GM18867 (cell line): ENCODE measurements around the gene IL4R.

Source experiments
- ATAC-seq: cut with Tn5 transposase; IDR thresholded peaks from one replicate; pipeline ENCODE4 v1.9.1; 2021; ENCODE audit warnings: mild to moderate bottlenecking, moderate library complexity; ENCODE audit not compliant: unreplicated experiment

IL4R gene

GRCh38 chr16:27353853-27354252 lies 40.1 kb downstream of the IL4R start:
- ATAC-seq = no peak

DNA sequence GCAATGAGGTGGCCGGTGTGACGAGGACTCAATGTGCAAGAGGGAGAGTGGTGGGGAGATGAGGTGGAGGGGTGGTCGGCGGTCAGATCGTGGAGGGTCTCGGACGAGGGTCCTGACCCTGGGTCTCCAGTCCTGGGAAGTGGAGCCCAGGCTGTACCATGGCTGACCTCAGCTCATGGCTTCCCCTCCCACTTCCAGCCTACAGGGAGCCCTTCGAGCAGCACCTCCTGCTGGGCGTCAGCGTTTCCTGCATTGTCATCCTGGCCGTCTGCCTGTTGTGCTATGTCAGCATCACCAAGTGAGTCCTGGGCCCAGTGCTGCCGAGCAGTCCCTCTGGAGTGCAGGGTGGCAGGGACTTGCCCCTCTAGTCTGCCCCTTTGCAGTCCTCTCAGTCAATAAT lies 41.8 kb downstream of the IL4R start:
- ATAC-seq = no peak

DNA sequence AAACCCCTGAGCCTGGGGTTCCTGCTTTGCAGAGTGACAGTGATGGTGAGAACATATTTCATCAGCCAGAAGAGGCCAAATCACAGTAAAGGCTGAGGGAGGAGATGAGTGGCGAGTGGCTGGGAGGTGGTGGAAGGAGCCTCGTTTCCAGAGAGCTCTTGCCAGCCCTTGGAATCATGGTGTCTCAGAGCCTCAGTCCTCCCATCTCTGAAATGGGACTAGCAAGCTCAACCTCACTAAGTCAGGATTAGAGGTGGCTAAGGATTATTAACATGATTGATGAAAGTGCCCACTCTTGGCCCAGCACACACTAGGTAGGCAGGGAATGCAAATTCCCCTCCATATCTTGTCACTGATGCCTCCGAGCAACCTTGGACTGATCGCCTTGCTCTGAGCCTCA lies 43.0 kb downstream of the IL4R start:
- ATAC-seq = no peak

GRCh38 chr16:27359051-27359450 lies 45.3 kb downstream of the IL4R start:
- no peak for ATAC-seq

- ATAC-seq = no peak
These were observed 45.8 kb downstream of the IL4R start for GRCh38 chr16:27359615-27360014.

- no peak for ATAC-seq
These were observed 48.2 kb downstream of the IL4R start for GRCh38 chr16:27361987-27362386.

DNA sequence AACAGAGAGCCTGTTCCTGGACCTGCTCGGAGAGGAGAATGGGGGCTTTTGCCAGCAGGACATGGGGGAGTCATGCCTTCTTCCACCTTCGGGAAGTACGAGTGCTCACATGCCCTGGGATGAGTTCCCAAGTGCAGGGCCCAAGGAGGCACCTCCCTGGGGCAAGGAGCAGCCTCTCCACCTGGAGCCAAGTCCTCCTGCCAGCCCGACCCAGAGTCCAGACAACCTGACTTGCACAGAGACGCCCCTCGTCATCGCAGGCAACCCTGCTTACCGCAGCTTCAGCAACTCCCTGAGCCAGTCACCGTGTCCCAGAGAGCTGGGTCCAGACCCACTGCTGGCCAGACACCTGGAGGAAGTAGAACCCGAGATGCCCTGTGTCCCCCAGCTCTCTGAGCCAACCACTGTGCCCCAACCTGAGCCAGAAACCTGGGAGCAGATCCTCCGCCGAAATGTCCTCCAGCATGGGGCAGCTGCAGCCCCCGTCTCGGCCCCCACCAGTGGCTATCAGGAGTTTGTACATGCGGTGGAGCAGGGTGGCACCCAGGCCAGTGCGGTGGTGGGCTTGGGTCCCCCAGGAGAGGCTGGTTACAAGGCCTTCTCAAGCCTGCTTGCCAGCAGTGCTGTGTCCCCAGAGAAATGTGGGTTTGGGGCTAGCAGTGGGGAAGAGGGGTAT lies 48.9 kb downstream of the IL4R start:
- ATAC-seq = no peak

DNA sequence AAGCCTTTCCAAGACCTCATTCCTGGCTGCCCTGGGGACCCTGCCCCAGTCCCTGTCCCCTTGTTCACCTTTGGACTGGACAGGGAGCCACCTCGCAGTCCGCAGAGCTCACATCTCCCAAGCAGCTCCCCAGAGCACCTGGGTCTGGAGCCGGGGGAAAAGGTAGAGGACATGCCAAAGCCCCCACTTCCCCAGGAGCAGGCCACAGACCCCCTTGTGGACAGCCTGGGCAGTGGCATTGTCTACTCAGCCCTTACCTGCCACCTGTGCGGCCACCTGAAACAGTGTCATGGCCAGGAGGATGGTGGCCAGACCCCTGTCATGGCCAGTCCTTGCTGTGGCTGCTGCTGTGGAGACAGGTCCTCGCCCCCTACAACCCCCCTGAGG lies 49.5 kb downstream of the IL4R start:
- ATAC-seq = no peak

DNA sequence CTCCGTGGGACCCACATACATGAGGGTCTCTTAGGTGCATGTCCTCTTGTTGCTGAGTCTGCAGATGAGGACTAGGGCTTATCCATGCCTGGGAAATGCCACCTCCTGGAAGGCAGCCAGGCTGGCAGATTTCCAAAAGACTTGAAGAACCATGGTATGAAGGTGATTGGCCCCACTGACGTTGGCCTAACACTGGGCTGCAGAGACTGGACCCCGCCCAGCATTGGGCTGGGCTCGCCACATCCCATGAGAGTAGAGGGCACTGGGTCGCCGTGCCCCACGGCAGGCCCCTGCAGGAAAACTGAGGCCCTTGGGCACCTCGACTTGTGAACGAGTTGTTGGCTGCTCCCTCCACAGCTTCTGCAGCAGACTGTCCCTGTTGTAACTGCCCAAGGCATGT lies 50.0 kb downstream of the IL4R start:
- ATAC-seq = no peak

DNA sequence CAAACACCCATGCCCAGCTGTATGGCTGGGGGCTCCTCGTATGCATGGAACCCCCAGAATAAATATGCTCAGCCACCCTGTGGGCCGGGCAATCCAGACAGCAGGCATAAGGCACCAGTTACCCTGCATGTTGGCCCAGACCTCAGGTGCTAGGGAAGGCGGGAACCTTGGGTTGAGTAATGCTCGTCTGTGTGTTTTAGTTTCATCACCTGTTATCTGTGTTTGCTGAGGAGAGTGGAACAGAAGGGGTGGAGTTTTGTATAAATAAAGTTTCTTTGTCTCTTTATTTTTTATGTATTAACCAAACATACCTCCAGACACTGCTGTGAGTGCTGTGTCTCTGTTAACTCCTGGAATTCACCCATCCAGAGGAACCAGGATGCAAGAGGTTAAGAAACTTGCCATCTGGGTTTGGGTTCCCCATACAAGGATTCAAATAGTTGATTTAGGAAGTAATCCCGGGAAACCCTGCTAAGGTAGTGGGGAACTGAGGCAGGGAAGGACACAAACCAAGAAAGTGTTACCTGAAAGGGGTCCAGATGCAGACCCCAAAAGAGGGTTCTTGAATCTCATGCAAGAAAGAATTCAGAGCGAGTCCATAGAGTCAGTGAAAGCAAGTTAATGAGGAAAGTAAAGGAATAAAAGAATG lies 50.8 kb downstream of the IL4R start:
- no peak for ATAC-seq

DNA sequence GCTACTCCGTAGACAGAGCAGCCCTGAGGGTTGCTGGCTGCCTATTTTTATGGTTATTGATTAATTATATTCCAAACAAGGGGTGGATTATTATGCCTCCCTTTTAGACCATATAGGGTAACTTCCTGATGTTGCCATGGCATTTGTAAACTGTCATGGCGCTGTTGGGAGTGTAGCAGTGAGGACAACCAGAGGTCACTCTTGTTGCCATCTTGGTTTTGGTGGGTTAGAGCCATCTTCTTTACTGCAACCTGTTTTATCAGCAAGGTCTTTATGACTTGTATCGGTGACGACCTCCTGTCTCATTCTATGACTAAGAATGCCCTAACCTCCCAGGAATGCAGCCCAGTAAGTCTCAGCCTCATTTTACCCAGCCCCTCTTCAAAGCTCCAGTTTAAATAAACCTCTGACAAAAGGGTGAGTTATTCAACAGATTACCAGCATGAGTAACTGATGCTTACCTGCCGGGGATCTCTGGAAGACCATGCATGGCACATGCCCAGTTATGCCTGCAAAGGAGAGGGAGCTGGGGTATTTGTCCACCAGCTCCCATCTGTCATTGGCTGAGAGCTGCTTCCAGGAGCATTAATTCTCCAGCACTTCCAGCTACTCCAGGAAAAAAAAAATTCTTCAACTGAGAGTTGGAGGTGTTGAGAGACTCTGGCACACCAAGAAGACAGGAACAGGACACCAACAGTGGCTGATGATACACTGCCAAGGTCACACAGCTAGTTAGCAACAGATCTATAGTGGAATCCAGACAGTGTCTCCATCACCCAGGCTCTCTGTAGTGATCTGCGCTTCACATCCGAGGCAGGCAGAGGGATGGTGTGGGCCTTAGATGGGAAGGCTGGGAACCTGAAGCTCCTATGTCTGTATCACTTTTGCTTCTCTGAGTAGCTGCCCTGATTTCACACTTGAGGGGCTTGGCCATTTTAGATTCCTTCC lies 51.6 kb downstream of the IL4R start:
- ATAC-seq = no peak

DNA sequence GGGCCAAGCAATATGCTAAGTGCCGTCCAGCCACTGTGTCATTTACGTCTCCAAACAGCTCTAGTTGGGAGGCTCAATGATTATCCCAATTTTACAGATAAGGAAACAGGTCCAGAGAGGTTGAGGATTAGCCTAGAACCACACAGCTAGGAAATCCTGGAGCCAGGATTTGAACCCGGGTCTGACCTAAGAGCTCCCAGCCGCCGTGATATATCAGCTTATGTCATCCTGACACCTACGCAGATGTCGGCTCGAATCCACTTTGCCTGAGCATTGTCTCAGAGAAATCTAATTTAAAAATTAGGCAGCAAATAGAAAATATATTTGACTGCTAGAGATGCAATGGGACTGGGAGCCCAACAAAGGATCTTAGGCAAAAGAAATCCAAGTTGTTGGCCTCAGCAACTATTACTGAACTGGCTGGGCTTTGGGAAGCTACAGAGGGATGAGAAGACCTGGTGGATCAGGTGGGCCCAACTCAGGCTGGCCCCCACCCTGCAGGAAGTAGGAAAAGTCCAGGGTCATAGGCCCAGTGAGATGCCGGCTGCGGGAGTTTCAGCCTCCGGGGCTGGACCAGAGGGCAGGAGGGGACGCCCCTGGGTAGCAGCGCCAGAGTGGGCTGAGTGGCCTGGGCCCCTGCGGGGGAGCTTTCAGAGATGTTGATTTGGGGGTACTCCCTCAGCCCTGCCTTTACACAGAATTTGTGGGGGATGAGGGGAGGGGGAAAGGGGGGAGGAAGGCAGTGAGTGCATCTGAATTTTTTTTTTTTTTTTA lies 53.1 kb downstream of the IL4R start:
- peak; percentile 7 for ATAC-seq

- ATAC-seq = peak; percentile 62
These were observed 53.9 kb downstream of the IL4R start for GRCh38 chr16:27367461-27368357.

DNA sequence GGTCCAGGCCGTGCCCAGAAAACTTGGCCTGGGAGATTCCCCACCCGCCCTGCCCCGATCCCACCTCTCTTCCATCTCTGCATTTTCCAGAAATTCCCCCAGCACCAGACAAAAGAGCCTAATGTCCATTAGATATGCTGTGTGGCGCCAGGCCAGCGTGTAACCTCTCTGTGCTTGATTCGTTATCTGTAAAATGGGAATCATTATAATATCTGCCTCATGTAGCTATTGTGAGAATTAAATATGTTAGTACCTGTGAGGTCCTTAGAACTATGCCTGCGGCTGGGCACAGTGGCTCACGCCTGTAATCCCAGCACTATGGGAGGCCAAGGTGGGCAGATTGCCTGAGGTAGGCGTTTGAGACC lies 54.6 kb downstream of the IL4R start:
- no peak for ATAC-seq

- no peak for ATAC-seq
These were observed 56.0 kb downstream of the IL4R start for GRCh38 chr16:27369806-27370205.

DNA sequence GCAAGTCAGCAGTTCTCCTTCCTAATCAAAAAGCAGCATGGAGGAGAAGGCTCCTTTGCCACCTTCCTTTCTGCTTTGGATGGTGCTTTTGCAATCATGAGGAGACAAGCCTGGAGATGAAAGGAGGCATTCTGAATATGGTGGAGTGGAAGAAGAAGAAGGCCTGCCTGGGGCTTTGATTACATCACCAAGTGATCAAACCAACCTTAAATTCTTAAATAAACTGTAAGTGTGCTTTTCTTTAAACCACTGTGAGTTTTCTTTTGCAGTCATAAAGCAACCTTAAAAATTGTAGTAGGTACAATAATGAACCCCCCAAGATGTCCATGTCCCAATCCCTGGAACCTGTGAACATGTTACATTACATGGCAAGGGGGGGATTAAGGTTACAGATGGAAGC lies 56.5 kb downstream of the IL4R start:
- no peak for ATAC-seq

- no peak for ATAC-seq
These were observed 59.5 kb downstream of the IL4R start for GRCh38 chr16:27373312-27373711.

DNA sequence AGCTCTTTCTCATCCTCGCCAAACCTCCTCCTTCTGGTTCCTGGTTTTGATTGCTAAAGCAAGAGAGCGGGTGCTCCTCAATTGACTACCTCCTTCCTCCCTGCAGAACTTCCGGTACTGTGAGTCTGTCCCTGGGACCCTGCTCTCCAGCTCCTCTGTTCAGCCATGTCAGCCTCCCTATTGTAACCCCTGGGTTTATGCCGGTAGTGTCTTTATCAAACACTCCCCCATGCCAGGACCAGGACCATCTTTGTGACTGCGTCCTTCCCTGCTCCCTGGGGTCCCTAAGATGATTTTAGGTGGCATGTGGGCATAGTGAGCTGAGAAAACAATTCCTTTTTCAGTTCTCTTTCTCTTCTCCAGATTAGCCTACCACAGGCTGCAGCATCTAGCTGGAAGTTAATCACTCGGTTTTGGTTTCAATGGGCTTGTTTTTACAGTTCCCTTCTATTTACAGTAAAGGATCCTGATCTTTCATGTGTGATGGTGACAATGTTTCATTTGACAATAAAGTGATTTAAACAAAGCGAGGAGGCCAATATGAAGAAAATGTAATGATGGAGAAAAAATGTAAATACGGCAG lies 60.5 kb downstream of the IL4R start:
- ATAC-seq = peak; percentile 31

GRCh38 chr16:27374804-27375425 lies 61.1 kb downstream of the IL4R start:
- peak; percentile 41 for ATAC-seq
